ENCODE data around the gene IDNK.
A peak's percentile ranks its signal among the peaks of the same experiment; 100 is the strongest.
"Not testable (repeated sequence)": the region's sequence is repeated elsewhere in the genome, so short reads cannot be mapped to it uniquely, and the experiment has no call there.

Gene IDNK

DNA sequence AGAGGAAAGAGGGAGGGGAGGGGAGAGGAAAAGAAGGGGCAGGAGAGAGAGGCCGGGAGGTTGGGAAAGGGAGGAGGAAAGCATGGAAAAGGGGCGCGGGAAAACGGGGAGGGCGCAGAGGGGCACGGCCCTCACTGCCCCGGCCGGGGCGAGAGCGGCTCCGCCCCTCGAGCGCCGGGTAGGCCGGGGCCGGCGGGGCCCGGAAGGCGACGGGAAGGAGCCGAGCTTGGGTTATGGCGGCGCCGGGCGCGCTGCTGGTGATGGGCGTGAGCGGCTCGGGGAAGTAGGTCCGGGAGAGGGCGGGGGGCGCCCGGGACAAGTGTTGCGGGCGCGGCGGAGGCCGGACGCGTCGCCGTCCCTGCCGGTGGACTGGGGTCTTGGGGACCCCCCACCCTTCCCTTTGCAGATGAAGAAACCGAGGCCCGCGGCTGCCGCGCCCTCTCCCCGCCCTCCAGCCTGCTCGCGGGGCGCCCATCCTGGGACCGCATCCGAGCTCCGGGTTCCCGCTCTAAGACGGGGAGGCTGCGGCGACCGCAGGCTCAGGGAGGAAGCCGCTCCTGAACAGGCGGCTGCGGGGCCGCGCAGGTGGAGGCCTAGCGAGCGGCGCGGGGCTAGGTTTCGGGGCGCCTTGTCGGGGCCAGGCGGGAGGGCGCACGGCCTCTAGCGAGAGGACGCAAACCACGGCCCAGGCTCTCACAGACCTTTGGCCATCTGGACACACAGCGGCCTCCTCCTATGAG lies at the start of gene IDNK:
Gene IDNK (plus strand): TSS at position 205 of the 740 bp plus-strand sequence. CDS start 29 bp downstream, at position 234.
- DNase-seq (ENCODE audit: low spot score), result peak; percentile 62

DNA sequence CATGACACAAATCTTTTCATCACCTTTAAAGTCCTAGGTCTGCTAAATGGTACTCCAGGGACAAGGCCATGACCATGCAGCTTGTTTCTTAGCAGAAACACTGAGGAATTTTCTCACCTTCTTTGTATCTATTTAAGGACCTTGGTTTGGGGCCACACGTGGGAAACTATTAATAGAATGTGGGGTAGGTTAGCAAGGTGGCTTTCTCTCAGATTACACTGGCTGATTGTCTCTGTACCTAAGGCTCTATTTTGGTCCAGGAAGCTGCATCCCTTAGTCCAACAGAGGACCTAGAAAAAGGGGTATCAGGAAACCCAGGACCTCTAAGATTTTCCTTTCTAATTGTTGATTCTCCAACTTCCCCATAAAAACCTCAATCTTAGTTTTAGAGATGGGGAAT lies 48.5 kb upstream of the IDNK start:
- no peak for DNase-seq (ENCODE audit: low spot score)

DNA sequence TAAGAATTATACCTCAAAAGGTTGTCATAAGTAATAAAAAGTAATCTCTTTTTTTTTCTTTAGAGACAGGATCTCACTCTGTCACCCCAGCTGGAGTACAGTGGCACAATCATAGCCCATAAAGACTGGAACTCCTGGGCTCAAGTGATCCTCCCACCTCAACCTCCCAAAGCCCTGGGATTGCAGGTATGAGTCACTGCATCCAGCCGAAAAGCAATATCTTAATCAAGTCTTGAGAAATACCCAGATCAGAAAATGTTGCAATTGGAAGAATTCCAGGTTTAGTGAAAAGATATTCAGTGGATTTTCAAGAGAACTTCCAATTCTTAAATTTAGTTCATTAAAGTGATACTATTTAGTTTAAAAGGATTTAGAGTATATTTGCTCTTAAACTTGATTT lies 40.9 kb upstream of the IDNK start:
- DNase-seq (ENCODE audit: low spot score), result no peak

DNA sequence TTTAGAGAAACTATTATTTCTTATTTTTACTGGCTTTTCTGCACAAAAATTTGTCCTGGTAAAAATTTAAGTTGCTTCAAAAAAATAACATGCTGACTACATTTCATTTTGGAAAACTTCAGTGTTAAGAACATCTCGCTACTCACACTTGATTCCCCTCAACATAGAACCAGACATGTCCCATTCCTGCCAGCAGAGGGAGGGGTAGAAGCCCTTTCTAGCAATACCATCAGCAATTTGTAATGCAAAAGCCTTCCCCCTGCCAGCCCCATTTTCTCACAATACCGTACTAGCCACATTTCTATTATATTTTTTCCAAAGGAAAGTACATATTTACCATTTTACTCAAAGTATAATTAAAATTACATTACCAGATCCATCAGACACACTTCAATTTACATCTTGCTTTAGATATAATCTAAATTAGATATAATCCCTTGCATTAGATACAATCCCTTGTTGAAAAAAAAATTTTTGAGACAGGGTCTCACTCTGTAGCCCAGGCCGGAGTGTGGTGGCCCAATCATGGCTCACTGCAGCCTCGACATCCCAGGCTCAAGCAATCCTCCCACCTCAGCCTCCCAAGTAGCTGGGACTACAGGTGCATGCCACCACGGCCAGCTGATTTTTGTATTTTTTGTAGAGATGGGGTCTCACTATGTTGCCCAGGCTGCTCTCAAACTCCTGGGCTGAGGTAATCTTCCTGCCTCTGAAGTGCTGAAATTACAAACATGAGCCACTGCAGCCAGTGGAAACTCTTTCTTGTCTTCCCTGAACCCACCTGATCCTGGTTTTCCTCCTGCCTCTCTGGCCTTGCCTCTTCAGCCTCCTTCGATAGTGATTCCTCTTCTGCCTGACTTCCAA lies 39.6 kb upstream of the IDNK start:
- peak; percentile 47 for DNase-seq (ENCODE audit: low spot score)

DNA sequence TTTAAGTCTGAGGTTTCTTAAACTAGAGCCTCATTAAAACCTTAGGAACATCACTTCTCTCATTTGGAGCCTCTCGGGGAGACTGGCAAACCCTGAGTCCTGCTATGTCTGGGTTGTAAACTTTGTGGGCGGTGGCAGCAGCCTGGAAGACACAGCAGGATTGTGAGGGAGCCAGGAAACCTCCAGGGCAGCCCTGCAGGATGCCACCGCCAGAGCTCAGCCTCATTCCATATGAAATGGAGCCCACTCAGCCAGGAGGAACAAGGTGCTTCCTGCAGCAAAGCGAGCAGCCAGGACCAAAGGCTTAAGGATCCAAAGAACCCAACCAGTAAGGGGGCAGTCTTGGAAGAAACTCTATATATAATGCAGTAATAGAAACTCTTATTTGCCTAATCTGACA lies 37.9 kb upstream of the IDNK start:
- no peak for DNase-seq (ENCODE audit: low spot score)

DNA sequence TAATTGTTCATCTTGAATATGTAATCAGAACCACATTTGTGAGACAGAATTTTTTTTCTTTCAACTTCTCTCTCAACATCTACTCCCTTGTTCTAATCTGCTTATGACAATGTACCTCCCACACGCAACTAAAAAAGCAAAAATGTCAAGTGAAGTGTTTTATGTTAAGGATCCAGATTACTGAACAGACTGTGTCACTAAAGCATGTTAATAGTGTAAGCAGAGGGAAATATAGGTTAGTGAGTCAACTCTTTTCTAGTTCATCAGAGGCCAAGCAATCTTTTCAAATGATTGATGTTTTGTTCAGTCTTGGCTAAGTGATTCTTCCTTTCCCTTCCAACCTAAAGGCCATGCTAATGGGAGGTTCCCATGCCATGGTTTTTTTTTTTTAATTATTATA lies 34.7 kb upstream of the IDNK start:
- no peak for DNase-seq (ENCODE audit: low spot score)

DNA sequence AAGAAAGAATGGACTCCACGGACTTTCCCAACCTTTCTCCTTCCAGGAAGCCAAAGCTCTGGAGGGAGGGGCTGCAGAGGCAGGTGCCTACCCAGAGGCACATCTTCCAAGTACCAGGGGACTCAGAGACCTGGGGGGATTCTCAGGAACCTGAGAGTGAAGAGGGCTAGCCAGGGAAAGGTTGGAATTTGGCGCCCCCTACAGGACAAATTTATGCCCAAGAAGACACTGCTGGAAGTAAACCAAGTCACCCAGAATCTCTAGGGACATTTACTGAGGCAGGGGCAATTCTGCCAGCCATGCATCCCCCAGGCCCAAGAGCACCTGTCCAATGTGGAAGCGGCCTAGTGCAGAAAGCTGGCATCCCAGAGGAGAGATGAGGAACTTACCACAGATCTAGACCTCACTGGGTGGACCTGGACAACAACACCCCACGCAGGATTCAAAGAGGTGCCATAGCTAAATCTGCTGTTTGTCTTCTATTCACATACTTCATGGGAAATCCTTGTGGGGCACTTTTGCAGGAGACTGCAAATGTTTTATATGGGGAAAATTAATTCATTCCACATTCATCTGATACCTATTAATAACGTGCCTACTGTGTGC lies 25.9 kb upstream of the IDNK start:
- no peak for DNase-seq (ENCODE audit: low spot score)

DNA sequence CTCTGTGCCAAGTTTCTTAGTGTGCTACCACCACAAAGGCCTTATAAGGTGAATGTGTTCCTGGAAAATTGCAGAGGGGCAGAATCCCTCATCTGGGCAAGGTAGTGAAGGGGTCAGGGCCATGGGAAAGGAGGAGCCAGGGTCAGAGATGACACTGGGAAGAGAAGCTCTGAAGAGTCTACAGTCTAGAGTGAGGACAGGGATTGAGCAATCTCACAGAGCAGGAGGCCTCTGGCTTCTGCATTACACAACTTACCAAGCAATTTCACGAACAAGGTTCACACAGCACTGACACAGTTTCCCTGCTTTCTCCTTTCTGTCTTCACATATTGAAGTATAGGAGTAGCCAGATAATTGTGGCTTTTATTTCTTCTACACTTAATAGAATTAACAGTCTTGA lies 24.5 kb upstream of the IDNK start:
- no peak for DNase-seq (ENCODE audit: low spot score)

DNA sequence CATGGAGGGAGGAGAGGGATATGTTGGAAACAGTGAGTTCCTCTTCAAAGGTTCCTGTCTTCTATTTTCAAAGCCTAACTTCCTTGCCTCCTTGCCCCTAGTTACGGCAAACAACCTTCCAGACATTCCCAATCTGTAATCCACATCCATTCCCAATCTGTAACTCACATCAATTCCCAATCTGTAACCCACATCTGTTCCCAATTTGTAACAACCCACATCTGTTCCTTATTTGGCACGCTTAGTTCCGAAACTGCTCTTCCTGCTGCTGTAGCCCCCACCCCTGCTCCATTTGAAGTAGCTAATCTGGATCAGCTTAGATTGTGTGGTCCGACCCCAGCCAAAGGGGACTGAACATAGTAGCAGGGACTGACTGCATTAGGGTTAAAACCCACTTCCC lies 23.9 kb upstream of the IDNK start:
- DNase-seq (ENCODE audit: low spot score), result no peak

DNA sequence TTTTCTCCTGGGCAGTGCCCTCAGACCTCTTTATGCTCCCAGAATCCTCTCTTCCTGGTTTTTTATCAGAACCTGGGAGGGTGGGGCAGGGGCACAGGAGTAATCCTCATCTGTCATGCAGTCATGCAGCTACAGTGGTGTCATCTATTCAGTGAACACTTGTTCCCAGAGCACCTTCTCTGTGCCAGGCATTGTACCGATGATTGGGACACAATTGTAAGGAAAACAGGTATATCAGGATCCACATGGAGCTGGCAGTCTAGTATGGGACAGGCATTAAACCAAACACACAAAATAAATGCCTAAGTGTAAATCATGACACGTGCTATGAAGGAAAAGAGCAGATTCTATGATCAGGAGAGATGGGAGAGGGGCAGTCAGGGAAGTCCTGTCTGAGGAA lies 21.5 kb upstream of the IDNK start:
- no peak for DNase-seq (ENCODE audit: low spot score)

DNA sequence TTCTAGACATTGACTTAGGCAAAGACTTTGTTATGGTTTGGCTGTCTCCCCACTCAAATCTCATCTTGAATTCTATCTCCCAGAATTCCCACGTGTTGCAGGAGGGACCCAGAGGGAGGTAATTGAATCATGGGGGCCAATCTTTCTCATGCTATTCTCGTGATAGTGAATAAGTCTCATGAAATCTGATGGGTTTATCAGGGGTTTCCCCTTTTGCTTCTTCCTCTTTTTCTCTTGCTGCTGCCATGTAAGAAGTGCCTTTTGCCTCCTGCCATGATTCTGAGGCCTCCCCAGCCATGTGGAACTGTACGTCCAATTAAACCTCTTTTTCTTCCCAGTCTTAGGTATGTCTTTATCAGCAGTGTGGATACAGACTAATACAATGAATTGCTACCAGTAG lies 15.3 kb upstream of the IDNK start:
- DNase-seq (ENCODE audit: low spot score), result not testable (repeated sequence)

DNA sequence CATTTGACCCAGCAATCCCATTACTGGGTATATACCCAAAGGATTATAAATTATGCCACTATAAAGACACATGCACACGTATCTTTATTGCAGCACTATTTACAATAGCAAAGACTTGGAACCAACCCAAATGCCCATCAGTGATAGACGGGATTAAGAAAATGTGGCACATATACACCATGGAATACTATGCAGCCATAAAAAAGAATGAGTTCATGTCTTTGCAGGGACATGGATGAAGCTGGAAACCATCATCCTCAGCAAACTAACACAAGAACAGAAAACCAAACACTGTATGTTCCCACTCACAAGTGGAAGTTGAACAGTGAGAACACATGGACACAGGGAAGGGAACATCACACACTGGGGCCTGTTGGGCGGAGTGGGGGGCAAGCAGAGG lies 9.6 kb upstream of the IDNK start:
- DNase-seq (ENCODE audit: low spot score), result not testable (repeated sequence)

DNA sequence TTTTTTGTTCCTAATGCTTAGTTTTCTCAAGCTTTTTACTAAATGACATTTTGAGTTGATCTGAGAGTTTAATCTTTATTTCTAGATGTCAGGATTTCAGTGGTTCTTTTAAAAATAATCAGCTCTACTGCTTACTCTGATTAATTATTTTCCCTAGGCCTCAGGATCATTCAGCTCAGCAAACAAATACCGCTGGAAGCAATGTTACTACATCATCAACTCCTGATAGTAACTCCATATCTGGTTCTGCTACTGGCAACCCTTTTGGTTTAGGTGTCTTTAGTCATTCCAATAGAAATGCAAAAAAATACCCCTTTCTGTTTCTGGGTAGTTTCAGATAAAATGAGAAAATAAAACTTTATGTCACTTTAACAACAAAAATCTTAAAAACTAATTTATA lies 5.6 kb upstream of the IDNK start:
- no peak for DNase-seq (ENCODE audit: low spot score)

DNA sequence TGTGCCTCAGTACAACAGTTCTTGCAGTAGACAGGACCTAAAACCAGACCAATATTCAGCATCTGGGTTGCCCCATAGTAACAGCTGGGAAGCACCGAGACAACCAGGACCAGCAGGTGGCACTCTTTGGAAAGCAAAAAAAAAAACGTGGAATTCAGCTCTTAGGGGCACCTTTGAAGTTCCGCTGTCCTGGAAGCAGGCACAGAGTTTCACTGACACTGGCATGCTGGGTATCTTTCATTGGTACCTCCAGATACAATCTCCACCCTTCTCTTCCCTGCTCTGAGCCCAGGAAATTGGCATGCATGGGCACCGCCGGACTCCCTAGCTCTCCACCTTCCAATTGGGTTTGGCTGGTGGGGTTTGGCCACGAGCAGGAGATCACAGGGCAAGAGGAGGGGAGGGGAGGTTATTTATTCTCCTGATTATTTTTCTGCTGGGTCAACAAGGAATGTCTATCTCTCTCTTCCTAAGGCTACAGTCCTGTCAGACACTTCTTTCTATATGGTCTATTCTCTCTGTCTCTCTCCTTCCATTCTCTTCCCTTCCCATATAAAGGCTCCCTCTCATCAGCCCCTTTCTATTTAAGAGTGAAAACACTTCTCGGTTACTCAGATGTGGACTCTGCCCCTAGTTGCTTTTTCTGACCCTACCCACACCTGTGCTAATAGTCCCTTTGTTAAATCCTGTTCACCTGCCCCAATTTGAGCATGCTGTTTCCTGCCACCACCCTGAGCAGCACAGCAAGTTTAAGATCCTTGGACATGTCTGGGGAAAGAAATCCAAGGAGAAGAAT lies 1.9 kb upstream of the IDNK start:
- peak; percentile 65 for DNase-seq (ENCODE audit: low spot score)

DNA sequence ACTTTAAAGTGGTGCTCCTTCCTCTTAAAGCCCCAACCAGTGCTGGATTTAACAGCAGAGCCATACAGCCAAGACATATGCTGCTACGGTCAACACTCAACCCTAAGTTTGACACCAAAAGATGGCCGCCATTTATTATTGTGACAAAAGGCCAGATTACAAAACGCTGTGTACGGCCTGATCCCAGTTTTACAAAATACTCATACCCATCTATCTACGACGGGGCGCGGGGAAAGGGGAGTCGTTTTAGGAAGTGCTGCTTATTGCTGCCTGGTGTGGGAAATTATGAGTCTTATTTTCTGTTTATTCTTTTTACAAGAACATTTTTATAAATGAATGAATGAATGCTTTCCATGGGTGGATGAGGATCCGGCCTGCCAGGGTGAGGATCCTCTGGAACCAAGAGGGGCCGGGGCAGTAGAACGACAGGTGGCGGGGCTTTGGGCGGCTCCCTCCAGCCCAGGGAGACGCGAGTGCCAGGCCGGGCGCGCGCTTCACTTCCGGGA lies 457 bp upstream of the IDNK start:
- no peak for DNase-seq (ENCODE audit: low spot score)

DNA sequence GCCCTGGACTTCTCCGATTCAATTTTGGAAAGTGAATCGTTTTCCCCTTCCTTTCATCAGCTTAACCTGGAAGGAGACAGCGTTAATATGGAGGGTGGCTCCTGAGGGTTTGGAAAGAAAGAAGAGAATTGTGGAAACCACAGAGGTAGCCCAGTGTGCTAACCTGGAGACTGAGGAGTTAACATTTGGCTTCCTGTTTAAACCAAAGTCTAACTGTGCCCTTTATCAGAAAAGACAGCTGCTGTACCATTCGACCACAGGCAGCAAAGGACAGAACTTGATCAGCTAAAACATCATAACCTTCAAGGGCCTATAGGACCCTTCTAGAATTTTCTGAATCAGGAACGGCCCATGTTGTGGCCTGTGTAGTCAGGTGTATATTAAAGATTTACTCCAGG lies 735 bp downstream of the IDNK start:
- peak; percentile 3 for DNase-seq (ENCODE audit: low spot score)

DNA sequence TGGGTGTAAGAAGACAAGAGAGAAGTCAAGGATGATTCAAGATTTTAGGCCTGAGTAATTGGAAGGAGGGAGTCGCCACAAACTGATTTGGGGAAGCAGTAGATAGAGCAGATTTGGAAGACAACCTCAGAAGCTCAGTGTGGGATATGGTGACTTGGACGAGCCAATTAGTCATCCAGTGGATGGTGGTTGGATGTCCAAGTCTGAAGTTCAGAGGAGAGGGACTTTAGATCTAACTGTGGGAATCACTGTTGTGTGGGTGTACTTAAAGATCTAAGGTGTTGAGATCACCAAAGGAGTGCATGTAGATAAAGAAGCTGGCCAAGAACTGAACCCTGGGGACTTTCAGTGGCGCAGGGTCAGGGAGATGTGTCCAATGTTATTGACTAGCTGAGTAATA lies 2.2 kb downstream of the IDNK start:
- no peak for DNase-seq (ENCODE audit: low spot score)

DNA sequence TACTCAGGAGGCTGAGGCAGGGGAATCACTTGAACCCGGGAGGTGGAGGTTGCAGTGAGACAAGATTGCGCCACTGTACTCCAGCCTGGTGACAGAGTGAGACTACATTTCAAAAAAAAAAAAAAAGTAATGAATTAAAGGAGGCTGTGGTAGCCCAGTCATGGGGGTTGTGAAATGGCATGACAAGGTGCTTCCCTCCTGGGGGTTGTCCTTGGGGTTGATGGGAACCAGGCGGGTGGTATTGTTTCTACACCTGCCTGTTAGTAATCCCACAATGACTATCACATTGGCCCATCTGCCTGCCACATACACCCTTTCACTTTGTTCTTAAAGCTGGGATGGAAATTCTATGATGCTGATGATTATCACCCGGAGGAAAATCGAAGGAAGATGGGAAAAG lies 5.6 kb downstream of the IDNK start:
- no peak for DNase-seq (ENCODE audit: low spot score)

DNA sequence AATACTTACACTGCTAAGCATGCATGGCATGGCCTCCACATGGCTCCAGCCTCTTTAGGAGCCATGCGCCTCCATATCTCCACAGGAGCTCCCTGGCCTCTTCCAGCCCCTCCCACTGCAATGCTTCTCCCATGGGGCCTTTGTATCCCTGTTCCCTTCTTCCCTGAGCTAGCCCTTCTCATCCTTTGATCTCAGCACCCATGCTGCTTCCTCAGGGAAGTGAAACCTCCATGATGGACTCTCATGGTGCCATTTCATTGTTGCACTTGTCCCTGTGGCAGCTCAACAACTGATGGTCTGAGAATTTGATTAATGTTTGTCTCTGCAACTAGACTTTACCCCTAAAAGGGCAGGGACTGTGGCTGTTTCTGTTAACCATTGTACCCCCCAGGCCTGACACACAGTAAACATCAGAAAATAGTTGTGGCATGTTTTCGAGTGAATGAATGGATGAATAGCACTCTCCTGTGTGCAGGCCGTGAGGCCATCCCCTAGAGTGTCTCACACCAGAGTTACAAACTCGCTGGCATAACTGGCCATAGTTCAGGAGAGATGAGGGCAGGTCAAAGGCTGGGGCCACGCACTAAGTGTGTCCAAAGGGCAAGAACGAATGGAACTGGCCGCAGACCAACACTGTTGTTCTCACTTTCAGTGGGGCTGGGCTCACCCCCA lies 6.6 kb downstream of the IDNK start:
- no peak for DNase-seq (ENCODE audit: low spot score)

DNA sequence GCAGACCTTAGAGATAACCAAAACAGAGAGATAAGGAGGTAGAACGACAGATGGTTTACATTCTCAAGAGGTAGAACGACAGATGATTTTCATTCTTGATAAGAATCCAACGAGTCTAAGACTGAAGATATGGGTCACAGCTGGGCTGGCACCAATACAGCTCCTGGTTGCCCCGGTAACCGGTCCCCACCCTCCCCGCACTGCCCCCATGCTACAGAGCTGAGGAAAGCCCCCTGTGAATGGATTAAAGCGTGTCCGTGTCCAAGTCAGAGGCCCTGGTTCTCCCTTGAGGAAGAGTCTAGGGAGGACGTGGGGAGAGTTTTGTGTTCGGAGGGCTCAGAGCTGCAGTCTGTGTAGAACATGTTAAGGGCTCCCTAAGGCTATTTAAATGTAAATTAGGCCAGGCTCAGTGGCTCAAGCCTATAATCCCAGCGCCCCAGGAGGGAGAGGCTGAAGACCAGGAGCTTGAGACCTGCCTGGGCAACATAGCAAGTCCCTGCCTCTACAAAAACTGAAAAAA lies 8.1 kb downstream of the IDNK start:
- DNase-seq (ENCODE audit: low spot score), result no peak

DNA sequence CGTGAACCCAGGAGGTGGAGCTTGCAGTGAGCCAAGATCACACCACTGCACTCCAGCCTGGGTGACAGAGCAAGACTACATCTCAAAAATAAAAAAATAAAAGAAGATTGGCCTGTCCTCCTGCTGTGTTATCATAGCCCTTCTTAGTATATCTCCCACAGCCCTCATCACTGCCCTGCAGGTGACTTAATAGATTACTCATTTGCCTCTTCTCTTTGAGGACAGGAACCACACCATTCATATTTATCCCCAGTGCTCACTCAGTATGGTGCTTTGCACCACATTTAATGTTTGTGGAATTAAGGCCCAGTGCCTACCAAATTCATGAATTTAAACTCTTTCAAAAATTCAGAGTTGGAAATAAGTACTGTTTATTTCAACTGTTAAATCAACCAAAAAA lies 10.3 kb downstream of the IDNK start:
- no peak for DNase-seq (ENCODE audit: low spot score)

Measured in LoVo (cell line).